HL-60 (cell line): Measurements from ENCODE around the gene MYH15.

ENCODE experiments used
- DNase-seq, 2 experiments: peaks; one replicate each; pipeline ENCODE4 v3.0.0-alpha.2; 2010 to 2020; ENCODE audit warnings: low read depth in 1 of 2, low spot score in 1 of 2
- H3K27ac ChIP-seq: fragments of 250-450 bp; sonication (Bioruptor Pico); replicated peaks from 2 replicates; pipeline ENCODE4 v1.5.1; 2020; ENCODE audit warnings: mild to moderate bottlenecking, moderate library complexity
- H3K27me3 ChIP-seq: fragments of 250-450 bp; sonication (Bioruptor Pico); 2 replicates; pipeline ENCODE4 v1.5.1; 2021; ENCODE audit warnings: mild to moderate bottlenecking, moderate library complexity; ENCODE audit not compliant: insufficient read depth, poor library complexity, severe bottlenecking
- H3K4me3 ChIP-seq: replicated peaks from 2 replicates; pipeline ENCODE4 v1.5.1; 2011; ENCODE audit warnings: mild to moderate bottlenecking, control low read depth, low read length; ENCODE audit not compliant: insufficient read depth
- CTCF ChIP-seq: IDR thresholded peaks from one replicate; pipeline ENCODE4 v1.5.1; 2011; ENCODE audit warnings: low read length, control low read depth, inconsistent platforms; ENCODE audit not compliant: insufficient read depth
- GABPA ChIP-seq: IDR thresholded peaks from 2 replicates; pipeline ENCODE4 v1.6.1; 2012; ENCODE audit warnings: low read depth
- POLR2AphosphoS5 ChIP-seq: IDR thresholded peaks from 2 replicates; pipeline ENCODE4 v1.6.1; 2012; ENCODE audit warnings: low read depth
- REST ChIP-seq: IDR thresholded peaks from 2 replicates; pipeline ENCODE4 v1.6.1; 2012; ENCODE audit warnings: low read depth; ENCODE audit not compliant: insufficient replicate concordance
- SPI1 ChIP-seq: IDR thresholded peaks from 2 replicates; pipeline ENCODE4 v1.6.1; 2012; ENCODE audit warnings: low read depth, mild to moderate bottlenecking, borderline replicate concordance

MYH15 gene

DNA sequence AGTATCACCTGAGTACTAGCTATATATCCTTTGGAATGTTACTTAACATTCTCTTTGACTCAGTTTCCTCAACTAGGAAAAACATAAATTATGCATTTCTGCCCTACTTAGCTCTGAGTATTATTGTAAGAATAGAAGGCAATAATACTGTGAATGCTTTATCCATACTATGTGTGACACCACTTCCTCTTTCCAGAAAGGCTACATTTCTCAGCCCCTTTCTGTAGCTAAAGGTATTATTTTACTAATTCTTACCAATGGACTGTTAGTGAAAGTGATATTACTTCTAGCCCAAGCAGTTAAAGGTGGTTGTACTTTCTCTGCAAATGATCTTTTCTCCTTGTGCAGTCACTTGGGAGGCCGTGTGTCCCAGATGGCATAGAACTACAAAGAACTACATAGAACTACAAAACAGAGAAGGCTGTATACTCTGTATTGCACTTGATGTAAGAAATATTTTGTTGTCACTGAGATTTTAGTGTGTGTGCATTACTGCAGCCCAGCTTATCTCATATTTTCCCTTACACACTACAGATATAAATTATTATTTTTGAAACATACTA, 35.1 kb downstream of the MYH15 start:
- H3K27me3 ChIP-seq = no peaks in the 10 kb centered on the region
- no peak for TF ChIP-seq REST
- peak; percentile 97 for TF ChIP-seq SPI1
- no peak for DNase-seq
- H3K4me3 ChIP-seq = no peak overlapping the region
- H3K27ac ChIP-seq = no peak overlapping the region

- no peak overlapping the region for H3K27ac ChIP-seq
- H3K4me3 ChIP-seq = no peak overlapping the region
- DNase-seq = no peak
- TF ChIP-seq REST (no peak), GABPA (no peak), SPI1 (no peak), CTCF (no peak), POLR2AphosphoS5 (no peak)
- no peaks in the 10 kb centered on the region for H3K27me3 ChIP-seq
Observed at GRCh38 chr3:108474581-108474980, 35.8 kb downstream of the MYH15 start.

- no peak for TF ChIP-seq SPI1
- no peak for TF ChIP-seq GABPA
- TF ChIP-seq CTCF = no peak
- TF ChIP-seq REST = no peak
- no peak for TF ChIP-seq POLR2AphosphoS5
- H3K4me3 ChIP-seq = no peak overlapping the region
- DNase-seq = no peak
- H3K27ac ChIP-seq = no peak overlapping the region
- no peaks in the 10 kb centered on the region for H3K27me3 ChIP-seq
Observed at GRCh38 chr3:108473711-108474110, 36.7 kb downstream of the MYH15 start.
